ENCODE data around the gene ZNF620. TPM values are rescaled to one million over a fixed set of nuclear protein-coding genes. Genes with fewer than 3 reads are reported as not detected.

ZNF620 gene
- total and polyA plus RNA-seq, 2 experiments from 2014 or later: 14.1 to 18.0 TPM

- no peak for TF ChIP-seq ZNF462 (CRISPR knock-in tag; IDR thresholded peaks at IDR 0.05)
Observed at GRCh38 chr3:40528426-40528825, 22.6 kb downstream of the ZNF620 start (continued).

GRCh38 chr3:40532252-40532651 is 26.4 kb downstream of the ZNF620 start:
- Histone ChIP-seq H3K27ac (ENCODE audit: low read depth) (no peak overlapping the region), H3K4me1 (ENCODE audit: insufficient read depth) (no peaks in the 10 kb centered on the region), H3K79me2 (replicated peaks; ENCODE audit: insufficient read depth) (no peaks in the 10 kb centered on the region), H3K4me2 (no peak overlapping the region), H4K20me1 (replicated peaks; ENCODE audit: insufficient read depth) (no peaks in the 10 kb centered on the region), H3K4me3 (no peak overlapping the region), H3F3A (replicated peaks; ENCODE audit: low read depth) (no peaks in the 10 kb centered on the region), H3K9me2 (ENCODE audit: insufficient read depth) (no peaks in the 10 kb centered on the region), H3K27me3 (ENCODE audit: insufficient read depth) (no peaks in the 10 kb centered on the region), H2AFZ (no peak overlapping the region), H3K36me3 (ENCODE audit: insufficient read depth) (peaks cover 30% of the 10 kb centered on the region)
- Mint-ChIP-seq H3K4me1 (no peaks in the 10 kb centered on the region), H3K36me3 (ENCODE audit: low read depth) (peaks cover 91% of the 10 kb centered on the region), H3K9me3 (peaks cover 8% of the 10 kb centered on the region), H3K27ac (no peak overlapping the region), H3K27me3 (ENCODE audit: insufficient read depth, low read depth, poor library complexity) (peaks cover 3% of the 10 kb centered on the region), H3K4me3 (no peak overlapping the region)
- no peak for ATAC-seq
- DNase-seq (ENCODE audit: low spot score): no peak
- TF ChIP-seq ZNF331 (CRISPR knock-in tag; IDR thresholded peaks at IDR 0.05; ENCODE audit: low read depth) (no peak), CTCF (conservative IDR thresholded peaks at IDR 0.05; ENCODE audit: low read depth in 2 of 2) (no peak), REST (IDR thresholded peaks at IDR 0.05; ENCODE audit: unreplicated experiment) (no peak), POLR2AphosphoS5 (IDR thresholded peaks at IDR 0.05; ENCODE audit: low read depth) (no peak), NANOG (IDR thresholded peaks at IDR 0.05; ENCODE audit: borderline replicate concordance) (no peak)

All from GM23338 (cell line).